ENCODE measurements around the gene NFIC.

The NFIC gene

GRCh38 chr19:3335431-3336350, 30.7 kb upstream of the NFIC start:
- Histone ChIP-seq H3K36me3 (no peaks in the 10 kb centered on the region), H3K27me3 (no peaks in the 10 kb centered on the region), H3K27ac (no peak overlapping the region), H3K4me1 (ENCODE audit: control insufficient read depth in 1 of 2, insufficient read depth in 1 of 2, low read depth in 1 of 2, low read length in 1 of 2) (peaks cover 7 to 8% of the 10 kb centered on the region in 2 experiments), H3K9me3 (no peaks in the 10 kb centered on the region), H3K4me3 (ENCODE audit: low read depth in 1 of 2, low read length in 1 of 2) (no peak overlapping the region)
- no peak for TF ChIP-seq CTCF (IDR thresholded peaks at IDR 0.05)

GRCh38 chr19:3336351-3336679, 30.1 kb upstream of the NFIC start:
- H3K9me3 ChIP-seq: no peaks in the 10 kb centered on the region
- H3K27me3 ChIP-seq: no peaks in the 10 kb centered on the region
- no peak for TF ChIP-seq CTCF (IDR thresholded peaks at IDR 0.05)
- H3K36me3 ChIP-seq: no peaks in the 10 kb centered on the region
- H3K27ac ChIP-seq: no peak overlapping the region
- peaks cover 7 to 8% of the 10 kb centered on the region in 2 experiments for H3K4me1 ChIP-seq (ENCODE audit: control insufficient read depth in 1 of 2, insufficient read depth in 1 of 2, low read depth in 1 of 2, low read length in 1 of 2)
- H3K4me3 ChIP-seq (ENCODE audit: low read depth in 1 of 2, low read length in 1 of 2): no peak overlapping the region

GRCh38 chr19:3336680-3337523, 29.5 kb upstream of the NFIC start:
- Histone ChIP-seq H3K27ac (no peak overlapping the region), H3K4me3 (ENCODE audit: low read depth in 1 of 2, low read length in 1 of 2) (no peak overlapping the region), H3K27me3 (no peaks in the 10 kb centered on the region), H3K36me3 (no peaks in the 10 kb centered on the region), H3K4me1 (ENCODE audit: control insufficient read depth in 1 of 2, insufficient read depth in 1 of 2, low read depth in 1 of 2, low read length in 1 of 2) (peaks cover 7 to 8% of the 10 kb centered on the region in 2 experiments), H3K9me3 (no peaks in the 10 kb centered on the region)
- no peak for TF ChIP-seq CTCF (IDR thresholded peaks at IDR 0.05)

- no peaks in the 10 kb centered on the region for H3K9me3 ChIP-seq
- H3K27me3 ChIP-seq: no peaks in the 10 kb centered on the region
- H3K27ac ChIP-seq: no peak overlapping the region
- H3K4me3 ChIP-seq (ENCODE audit: low read depth in 1 of 2, low read length in 1 of 2): peak overlapping the region in 1 of 2 experiments; percentile 4
- H3K36me3 ChIP-seq: no peaks in the 10 kb centered on the region
- peaks cover 14 to 15% of the 10 kb centered on the region in 2 experiments for H3K4me1 ChIP-seq (ENCODE audit: control insufficient read depth in 1 of 2, insufficient read depth in 1 of 2, low read depth in 1 of 2, low read length in 1 of 2)
- TF ChIP-seq CTCF (IDR thresholded peaks at IDR 0.05): no peak
Measured at GRCh38 chr19:3338541-3339181, 27.7 kb upstream of the NFIC start.

GRCh38 chr19:3340340-3340739, 26.0 kb upstream of the NFIC start:
- no peak for TF ChIP-seq CTCF (IDR thresholded peaks at IDR 0.05)
- no peak overlapping the region for H3K4me3 ChIP-seq (ENCODE audit: low read depth in 1 of 2, low read length in 1 of 2)
- H3K9me3 ChIP-seq: no peaks in the 10 kb centered on the region
- no peaks in the 10 kb centered on the region for H3K36me3 ChIP-seq
- H3K27ac ChIP-seq: no peak overlapping the region
- H3K27me3 ChIP-seq: no peaks in the 10 kb centered on the region
- H3K4me1 ChIP-seq (ENCODE audit: control insufficient read depth in 1 of 2, insufficient read depth in 1 of 2, low read depth in 1 of 2, low read length in 1 of 2): peaks cover 20 to 21% of the 10 kb centered on the region in 2 experiments
